Activated naive CD8-positive, alpha-beta T cell treated with anti-CD3 and anti-CD28 coated beads, Interleukin-2, amount 50 U/mL, for 24 hours (primary cell): Measurements from ENCODE around the gene SH3RF1.
"Not testable (repeated sequence)": the region's sequence is repeated elsewhere in the genome, so short reads cannot be mapped to it uniquely, and the experiment has no call there.

Experiments
- ATAC-seq: fragments of 150-1000 bp; cut with Tn5 transposase; one replicate; pipeline ENCODE4 v1.10.0; 2021
- DNase-seq: peaks from one replicate; pipeline ENCODE4 v3.0.0; 2021
- H3K27ac Mint-ChIP-seq: one replicate; pipeline ENCODE4 v1.8.0; 2021; ENCODE audit warnings: mild to moderate bottlenecking, mixed read lengths
- H3K27me3 Mint-ChIP-seq: one replicate; pipeline ENCODE4 v1.8.0; 2021; ENCODE audit warnings: mixed read lengths
- H3K36me3 Mint-ChIP-seq: one replicate; pipeline ENCODE4 v1.8.0; 2021; ENCODE audit warnings: low read depth, mixed read lengths
- H3K4me1 Mint-ChIP-seq: one replicate; pipeline ENCODE4 v1.8.0; 2021; ENCODE audit warnings: mixed read lengths
- H3K4me3 Mint-ChIP-seq: one replicate; pipeline ENCODE4 v1.8.0; 2021; ENCODE audit warnings: mild to moderate bottlenecking, moderate library complexity, mixed read lengths
- H3K9me3 Mint-ChIP-seq: one replicate; pipeline ENCODE4 v1.8.0; 2021; ENCODE audit warnings: mixed read lengths

SH3RF1 gene

DNA sequence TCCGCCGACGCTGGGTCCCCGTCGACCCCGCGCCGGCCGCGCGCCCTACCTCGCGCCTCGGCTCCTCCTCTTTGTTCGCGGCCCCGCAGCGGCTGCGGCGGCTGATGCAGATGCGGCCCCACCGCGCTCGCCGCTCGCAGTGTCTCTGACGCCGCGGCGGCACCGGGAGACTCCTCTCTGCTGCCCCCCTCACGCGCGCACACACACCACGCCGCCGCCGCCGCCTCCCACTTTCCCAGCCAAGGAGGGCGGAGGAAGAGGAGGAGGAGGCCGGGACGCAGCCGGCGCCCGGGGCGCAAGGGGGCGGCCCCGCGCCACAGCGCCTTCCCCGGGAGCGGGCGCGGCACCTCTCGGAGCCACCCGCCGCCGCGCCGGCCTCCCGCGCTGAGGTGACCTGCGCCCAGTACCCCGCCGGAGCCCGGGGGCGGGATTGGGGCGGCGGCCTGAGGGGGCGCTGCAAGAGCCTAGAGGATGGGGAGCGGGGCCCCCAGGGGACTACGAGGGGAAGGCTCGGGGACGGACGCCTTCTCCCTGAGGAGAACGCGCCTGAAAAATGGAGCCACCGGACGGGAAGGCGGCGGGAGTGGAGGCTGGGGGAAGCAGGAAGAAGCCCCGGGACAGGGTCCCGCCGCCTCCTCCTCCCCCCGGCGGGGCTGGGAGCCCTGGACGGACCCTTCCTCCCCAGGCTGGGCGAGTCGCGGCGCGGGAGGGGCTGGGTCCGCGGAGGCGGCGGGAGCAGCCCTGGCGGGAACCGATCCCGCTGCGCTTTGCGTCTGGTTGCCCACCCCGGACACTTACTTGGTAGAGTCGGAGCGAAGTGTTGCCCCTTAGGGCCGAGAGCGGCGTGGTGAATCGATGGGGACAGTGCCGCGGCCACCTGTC is at the start of gene SH3RF1:
Gene SH3RF1, minus strand, starts transcription at position 147 of the 882 bp plus-strand sequence. CDS start 1,744 bp downstream, outside the sequence.
- no peaks in the 10 kb centered on the region for H3K36me3 Mint-ChIP-seq
- DNase-seq (peak; percentile 51), ATAC-seq (peak; percentile 78)
- no peak within 1 kb of the TSS for H3K27ac Mint-ChIP-seq
- H3K4me3 Mint-ChIP-seq = peak within 1 kb of the TSS; percentile 77
- H3K4me1 Mint-ChIP-seq = peaks cover 8% of the 10 kb centered on the region
- H3K27me3 Mint-ChIP-seq = peaks cover 62% of the 10 kb centered on the region
- no peaks in the 10 kb centered on the region for H3K9me3 Mint-ChIP-seq

DNA sequence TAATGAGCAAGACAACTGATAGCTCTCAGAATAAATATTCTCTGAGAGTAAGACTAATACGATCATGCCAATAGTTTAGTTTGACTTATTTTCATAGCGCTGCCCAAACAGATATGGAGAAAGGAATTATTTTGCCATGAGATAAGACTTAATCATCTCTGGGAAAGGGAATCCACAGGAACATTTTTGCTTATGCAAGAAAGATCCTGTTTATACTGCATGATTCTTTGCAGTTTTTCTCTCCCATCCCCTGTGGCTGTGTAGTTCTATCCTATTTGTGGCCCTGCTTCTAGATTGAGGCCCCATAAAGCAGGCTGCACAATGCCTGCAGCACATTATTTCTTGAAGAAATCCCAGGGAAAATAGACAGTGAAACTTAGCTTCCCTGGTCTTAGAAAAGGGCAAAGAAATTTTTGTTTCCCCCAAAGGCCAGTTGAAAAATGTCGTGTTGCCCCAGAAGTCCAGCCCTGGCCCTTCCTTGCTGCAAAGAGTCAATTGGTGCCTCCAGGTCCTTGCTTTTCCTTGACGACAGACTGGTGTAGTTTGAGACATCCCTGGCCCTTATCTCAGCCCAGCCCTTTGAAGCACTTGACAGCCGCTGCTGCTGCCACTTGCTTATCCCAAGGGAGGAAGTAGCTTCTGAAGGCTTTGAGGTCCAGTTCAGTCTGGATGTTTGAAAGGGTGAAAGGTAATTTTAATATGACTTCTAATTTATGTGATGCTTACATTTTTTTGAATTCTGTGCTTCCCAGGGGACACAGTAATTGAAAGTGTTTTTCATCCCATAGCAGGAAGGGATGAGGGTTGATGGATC is 45.0 kb upstream of the SH3RF1 start:
- Mint-ChIP-seq H3K27me3 (peaks cover 5% of the 10 kb centered on the region), H3K27ac (no peak overlapping the region), H3K4me3 (no peak overlapping the region), H3K9me3 (no peaks in the 10 kb centered on the region), H3K4me1 (no peaks in the 10 kb centered on the region), H3K36me3 (no peaks in the 10 kb centered on the region)
- DNase-seq (no peak), ATAC-seq (no peak)

DNA sequence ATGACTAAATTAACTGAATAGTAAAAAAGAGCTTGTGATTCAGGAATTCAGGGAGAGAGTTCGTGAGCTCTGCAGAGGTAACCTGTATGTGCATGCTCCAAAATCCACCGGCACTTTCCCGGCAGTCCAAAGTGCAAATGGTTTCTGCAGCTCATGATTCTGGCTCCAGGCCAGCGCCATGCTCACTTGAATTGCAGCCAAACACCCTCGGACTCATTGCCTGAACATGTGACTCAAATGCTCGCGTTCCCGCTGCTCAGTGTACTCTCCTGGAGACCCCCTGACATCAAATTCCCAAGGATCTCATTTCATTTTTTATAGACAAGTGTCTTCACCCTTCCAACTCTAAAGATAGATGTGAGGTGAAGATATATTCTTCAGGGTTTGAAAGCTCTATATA is 44.1 kb upstream of the SH3RF1 start:
- ATAC-seq (no peak), DNase-seq (no peak)
- Mint-ChIP-seq H3K36me3 (no peaks in the 10 kb centered on the region), H3K27ac (no peak overlapping the region), H3K9me3 (no peaks in the 10 kb centered on the region), H3K27me3 (peaks cover 5% of the 10 kb centered on the region), H3K4me3 (no peak overlapping the region), H3K4me1 (no peaks in the 10 kb centered on the region)

DNA sequence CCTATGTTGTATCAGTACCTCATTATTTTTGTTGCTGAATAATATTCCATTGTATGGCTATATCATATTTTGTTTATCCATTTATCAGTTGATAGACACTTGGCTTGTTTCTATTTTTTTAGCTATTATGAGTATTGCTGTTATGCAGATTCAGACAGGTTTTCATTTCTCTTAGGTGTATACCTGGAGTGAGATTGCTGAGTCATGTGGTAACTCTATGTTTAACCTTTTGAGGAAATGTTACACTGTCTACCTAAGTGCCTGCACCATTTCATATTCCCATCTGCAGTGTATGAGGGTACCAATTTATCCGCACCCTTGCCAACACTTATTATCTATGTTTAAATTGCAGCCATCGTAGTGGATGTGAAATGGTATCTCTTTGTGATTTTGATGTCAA is 43.0 kb upstream of the SH3RF1 start:
- no peak overlapping the region for H3K27ac Mint-ChIP-seq

DNA sequence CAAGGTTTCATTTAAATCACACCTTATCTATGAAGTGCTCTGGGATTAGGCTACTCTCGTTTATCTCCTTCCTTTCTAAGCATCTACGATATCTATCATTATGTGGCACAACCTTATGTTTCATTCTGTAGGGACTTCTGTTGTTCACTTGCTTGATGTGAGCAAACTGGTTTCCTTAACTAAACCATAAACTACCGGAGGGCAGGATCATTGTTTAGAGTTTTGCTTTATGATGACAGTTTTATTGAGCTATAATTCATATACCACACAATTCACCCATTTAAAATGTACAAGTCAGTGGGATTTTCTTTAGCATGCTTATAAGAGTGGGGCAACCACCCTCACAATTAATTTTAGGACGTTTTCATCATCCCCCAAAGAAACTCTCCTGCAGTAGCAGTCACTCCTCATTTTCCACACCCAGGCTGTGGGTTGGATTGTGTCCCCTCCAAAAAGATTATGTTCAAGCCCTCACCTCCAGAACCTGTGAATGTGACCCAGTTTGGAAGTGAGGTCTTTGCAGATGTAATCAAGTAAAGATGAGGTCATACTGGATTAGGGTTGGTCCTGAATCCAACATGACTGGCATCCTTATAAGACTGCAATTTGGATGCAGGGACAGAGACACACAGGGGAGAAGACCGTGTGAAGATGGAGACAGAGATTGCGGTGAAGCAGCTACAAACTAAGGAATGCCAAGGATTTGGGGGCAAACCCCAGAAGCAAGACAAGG is 42.1 kb upstream of the SH3RF1 start:
- H3K4me3 Mint-ChIP-seq = no peak overlapping the region
- no peaks in the 10 kb centered on the region for H3K36me3 Mint-ChIP-seq
- ATAC-seq (no peak), DNase-seq (no peak)
- peaks cover 5% of the 10 kb centered on the region for H3K27me3 Mint-ChIP-seq
- no peak overlapping the region for H3K27ac Mint-ChIP-seq
- H3K9me3 Mint-ChIP-seq = no peaks in the 10 kb centered on the region
- H3K4me1 Mint-ChIP-seq = no peaks in the 10 kb centered on the region

More for the DNA sequence above, 43.0 kb upstream of the SH3RF1 start:
- Mint-ChIP-seq H3K4me1 (no peaks in the 10 kb centered on the region), H3K27me3 (peaks cover 5% of the 10 kb centered on the region), H3K9me3 (no peaks in the 10 kb centered on the region), H3K36me3 (no peaks in the 10 kb centered on the region), H3K4me3 (no peak overlapping the region)
- ATAC-seq (no peak), DNase-seq (no peak)

DNA sequence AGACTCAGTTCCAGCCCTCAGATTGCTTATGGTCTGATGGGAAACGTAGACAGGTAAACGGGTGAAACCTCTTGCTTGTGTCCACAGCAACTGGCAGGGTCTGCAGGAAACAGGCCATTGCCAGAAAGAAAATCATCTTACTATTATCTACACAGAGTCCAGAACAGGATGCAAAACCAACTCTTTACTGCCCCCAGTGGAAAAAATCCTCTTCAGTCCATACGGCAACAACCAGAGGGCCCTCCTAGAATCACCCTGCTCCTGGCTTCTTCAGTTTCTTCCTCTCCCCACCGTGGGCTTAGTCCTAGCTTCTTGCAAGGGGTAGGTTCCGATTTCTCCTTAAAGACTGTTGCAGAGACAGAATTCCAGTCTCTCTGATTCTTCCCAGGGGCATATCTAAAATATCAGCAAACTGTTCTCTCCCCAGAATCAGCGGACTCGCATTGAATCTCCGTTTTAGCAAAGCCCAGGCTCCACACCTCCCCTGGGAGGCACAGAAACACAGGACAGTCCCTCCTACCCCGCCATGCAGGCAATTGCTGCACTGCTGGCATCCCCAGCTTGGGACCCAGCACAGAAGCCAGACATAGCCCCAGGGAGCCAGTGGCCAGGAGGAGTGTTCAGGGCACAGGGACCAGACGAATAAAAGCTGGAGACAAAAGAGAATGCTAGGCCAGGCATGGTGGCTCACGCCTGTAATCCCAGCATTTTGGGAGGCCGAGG is 41.0 kb upstream of the SH3RF1 start:
- peak; percentile 28 for ATAC-seq
- Mint-ChIP-seq H3K4me1 (no peaks in the 10 kb centered on the region), H3K36me3 (no peaks in the 10 kb centered on the region), H3K4me3 (no peak overlapping the region), H3K27me3 (peaks cover 5% of the 10 kb centered on the region), H3K27ac (no peak overlapping the region), H3K9me3 (no peaks in the 10 kb centered on the region)
- DNase-seq = no peak

DNA sequence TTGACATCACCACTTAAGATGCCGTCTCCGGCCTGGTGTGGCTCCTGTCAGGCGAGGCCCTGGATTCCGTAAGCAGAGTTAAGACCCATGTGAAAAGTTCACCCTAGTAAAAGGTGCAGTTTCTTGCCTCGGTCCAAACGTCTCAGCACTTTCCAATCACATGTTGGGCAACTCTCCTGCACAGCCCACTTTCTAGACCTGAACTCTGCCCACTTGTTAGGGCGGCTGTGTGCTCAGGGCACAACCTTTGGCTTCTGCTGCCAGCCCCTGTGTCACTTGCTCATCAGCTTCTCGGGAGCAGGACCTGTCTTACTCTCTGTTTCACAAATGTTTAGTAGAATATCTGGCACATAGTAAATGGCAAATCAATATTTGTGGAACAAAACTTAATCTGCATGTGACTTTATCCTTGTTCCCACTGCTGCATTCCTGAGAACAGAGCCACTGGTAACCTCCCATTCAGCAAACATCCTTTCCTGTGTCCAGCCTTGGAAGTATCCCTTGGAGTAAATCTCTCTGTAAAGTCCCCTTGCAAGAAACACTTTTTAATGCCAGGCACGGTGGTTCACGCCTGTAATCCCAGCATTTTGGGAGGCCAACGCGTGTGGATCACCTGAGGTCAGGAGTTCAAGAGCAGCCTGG is 38.7 kb upstream of the SH3RF1 start:
- Mint-ChIP-seq H3K36me3 (no peaks in the 10 kb centered on the region), H3K27ac (no peak overlapping the region), H3K27me3 (peaks cover 5% of the 10 kb centered on the region), H3K9me3 (no peaks in the 10 kb centered on the region), H3K4me3 (no peak overlapping the region), H3K4me1 (no peaks in the 10 kb centered on the region)
- no peak for DNase-seq
- no peak for ATAC-seq

DNA sequence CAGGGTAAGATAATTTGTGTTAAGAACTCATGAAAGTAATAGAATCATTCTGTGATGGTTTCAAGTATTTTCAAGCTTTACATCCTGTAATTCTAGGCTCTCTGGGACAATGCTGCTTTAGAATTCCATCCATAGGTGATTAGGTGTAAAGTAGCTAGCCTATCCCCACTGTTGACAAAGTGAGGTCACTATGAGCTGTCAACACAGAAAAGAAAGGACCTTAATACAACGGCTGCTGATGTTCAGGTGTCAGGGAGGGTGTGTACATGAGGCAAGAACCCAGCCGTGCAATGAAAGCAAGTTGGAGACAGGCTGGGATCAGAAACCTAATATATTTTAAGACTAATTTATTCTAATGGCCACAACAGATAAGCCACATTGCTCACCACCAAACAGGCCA is 36.8 kb upstream of the SH3RF1 start:
- H3K4me3 Mint-ChIP-seq = no peak overlapping the region

DNA sequence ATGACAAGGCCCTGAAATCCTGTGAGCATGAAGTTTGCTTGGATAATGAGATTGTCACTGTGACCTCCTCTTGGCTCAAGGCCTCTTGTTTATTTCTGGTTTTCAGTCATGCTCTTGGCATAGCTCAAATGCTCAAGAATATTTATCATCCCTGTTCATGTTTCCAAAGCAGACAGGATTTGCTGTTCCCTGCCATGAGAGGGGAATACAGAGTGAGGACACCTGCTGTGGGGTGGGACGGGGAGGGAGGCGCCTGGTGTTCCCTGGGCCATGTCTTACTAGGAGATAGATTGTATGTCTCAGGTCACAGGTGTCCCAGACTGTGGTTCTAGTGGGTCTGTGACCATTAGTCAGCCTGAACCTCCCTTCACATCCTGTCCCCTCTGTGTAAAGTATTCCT is 34.9 kb upstream of the SH3RF1 start:
- Mint-ChIP-seq H3K4me3 (no peak overlapping the region), H3K36me3 (no peaks in the 10 kb centered on the region), H3K27ac (no peak overlapping the region), H3K4me1 (no peaks in the 10 kb centered on the region), H3K27me3 (no peaks in the 10 kb centered on the region), H3K9me3 (no peaks in the 10 kb centered on the region)
- DNase-seq = no peak
- ATAC-seq = no peak

More for the DNA sequence above, 36.8 kb upstream of the SH3RF1 start:
- ATAC-seq (no peak), DNase-seq (no peak)
- Mint-ChIP-seq H3K4me1 (no peaks in the 10 kb centered on the region), H3K27ac (no peak overlapping the region), H3K9me3 (no peaks in the 10 kb centered on the region), H3K27me3 (no peaks in the 10 kb centered on the region), H3K36me3 (no peaks in the 10 kb centered on the region)

DNA sequence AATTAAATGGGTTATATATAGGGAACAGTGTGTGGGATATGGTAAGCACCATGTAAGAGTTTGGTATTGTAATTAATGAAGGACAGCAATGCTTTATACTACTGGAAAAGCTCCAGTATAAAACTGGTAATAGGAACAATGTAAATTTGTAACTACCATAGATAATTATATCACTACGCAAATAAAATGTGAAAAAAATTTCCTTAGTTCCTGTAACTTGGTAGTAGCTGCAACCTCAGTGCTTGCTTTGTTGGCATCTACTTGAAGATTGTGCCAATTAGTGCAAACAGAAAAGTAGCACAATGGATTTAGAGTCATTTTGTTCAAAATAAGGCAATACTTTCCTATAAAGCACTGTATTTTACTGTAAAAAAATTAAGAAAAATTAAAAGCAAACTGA is 34.4 kb upstream of the SH3RF1 start:
- Mint-ChIP-seq H3K9me3 (no peaks in the 10 kb centered on the region), H3K4me3 (no peak overlapping the region), H3K27me3 (no peaks in the 10 kb centered on the region), H3K36me3 (no peaks in the 10 kb centered on the region), H3K27ac (no peak overlapping the region), H3K4me1 (no peaks in the 10 kb centered on the region)
- ATAC-seq = no peak
- DNase-seq = no peak

DNA sequence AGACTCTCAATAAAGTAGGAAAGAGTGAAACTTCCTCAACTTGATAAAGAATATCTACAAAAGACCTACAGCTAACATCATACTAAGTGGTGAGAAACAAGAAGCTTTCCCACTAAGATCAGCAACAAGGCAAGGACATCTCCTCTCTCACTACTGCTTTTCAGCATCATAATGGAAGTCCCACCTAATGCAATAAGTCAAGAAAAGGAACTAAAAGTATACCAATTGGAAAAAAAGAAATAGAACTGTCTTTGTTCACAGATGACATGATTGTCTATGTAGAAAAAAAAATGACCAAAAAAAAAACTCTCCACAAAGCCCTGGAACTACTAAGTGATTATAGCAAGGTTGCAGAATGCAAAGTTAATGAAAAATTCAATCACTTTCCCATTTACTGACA is 25.1 kb upstream of the SH3RF1 start:
- Mint-ChIP-seq H3K36me3 (no peaks in the 10 kb centered on the region), H3K4me1 (peaks cover 9% of the 10 kb centered on the region), H3K27ac (no peak overlapping the region), H3K27me3 (peaks cover 30% of the 10 kb centered on the region), H3K9me3 (no peaks in the 10 kb centered on the region), H3K4me3 (no peak overlapping the region)
- ATAC-seq = no peak
- DNase-seq = no peak

DNA sequence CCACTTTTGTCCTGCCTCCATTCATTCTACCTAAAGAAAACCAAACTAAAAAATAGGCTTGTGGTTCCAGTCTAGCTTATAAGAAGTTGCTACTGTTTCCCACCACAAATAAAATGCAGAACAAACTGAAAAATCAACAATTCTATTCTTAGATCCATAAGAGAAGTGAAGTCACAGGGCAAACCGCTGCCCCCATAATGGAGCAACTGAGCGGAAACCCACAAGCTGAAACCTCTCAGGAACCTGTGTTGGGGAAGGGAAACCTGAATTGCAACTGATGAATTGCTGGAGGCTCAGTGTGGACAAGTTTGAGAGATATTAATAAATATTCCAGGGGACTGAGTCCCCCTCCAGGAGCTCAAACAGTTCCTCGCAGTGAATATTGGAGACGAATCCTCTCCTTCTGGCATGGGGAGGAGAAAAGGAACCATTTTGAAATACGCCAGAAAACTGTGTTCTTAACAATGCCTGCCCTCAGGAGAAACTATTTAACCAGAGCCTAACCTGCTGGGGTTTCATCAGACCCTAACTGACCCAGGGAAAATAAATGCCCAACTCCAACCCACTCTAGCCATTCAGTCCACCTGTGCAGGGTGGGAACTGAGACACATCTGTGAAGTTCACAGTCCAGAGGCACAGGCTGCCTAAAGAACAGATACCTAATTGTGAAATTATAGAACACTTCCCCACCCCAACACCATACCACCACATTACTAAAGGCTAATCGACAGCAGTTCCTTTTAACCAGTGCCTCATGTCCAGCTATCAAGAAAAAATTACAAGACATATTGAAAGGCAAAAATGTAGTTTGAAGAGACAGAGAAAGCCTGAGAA is 22.8 kb upstream of the SH3RF1 start:
- Mint-ChIP-seq H3K9me3 (no peaks in the 10 kb centered on the region), H3K4me3 (no peak overlapping the region), H3K4me1 (peaks cover 9% of the 10 kb centered on the region), H3K27me3 (peaks cover 30% of the 10 kb centered on the region), H3K36me3 (no peaks in the 10 kb centered on the region), H3K27ac (no peak overlapping the region)
- no peak for ATAC-seq
- no peak for DNase-seq

DNA sequence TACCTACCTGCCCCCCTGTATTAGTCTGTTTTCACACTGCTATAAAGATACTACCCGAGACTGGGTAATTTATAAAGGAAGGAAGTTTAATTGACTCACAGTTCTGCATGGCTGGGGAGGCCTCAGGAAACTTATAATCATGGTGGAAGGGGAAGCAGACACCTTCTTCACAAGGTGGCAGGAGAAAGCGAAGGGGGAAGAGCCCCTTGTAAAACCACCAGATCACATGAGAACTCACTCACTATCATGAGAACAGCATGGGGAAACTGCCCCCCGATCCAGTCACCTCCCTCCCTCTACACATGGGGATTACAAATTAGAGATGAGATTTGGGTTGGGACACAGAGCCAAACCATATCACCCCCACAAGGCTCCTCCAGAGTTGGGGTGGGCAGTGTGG is 17.2 kb upstream of the SH3RF1 start:
- H3K27ac Mint-ChIP-seq, DNase-seq, ATAC-seq, H3K36me3 Mint-ChIP-seq, H3K4me3 Mint-ChIP-seq, H3K4me1 Mint-ChIP-seq, H3K27me3 Mint-ChIP-seq, H3K9me3 Mint-ChIP-seq: not testable (repeated sequence)
